ENCODE data around the gene BACH2. TPM values are rescaled to one million over a fixed set of nuclear protein-coding genes. Genes with fewer than 3 reads are reported as not detected.

BACH2 gene
- total RNA-seq, 1 donor from 2014 or later = 3.9 TPM

DNA sequence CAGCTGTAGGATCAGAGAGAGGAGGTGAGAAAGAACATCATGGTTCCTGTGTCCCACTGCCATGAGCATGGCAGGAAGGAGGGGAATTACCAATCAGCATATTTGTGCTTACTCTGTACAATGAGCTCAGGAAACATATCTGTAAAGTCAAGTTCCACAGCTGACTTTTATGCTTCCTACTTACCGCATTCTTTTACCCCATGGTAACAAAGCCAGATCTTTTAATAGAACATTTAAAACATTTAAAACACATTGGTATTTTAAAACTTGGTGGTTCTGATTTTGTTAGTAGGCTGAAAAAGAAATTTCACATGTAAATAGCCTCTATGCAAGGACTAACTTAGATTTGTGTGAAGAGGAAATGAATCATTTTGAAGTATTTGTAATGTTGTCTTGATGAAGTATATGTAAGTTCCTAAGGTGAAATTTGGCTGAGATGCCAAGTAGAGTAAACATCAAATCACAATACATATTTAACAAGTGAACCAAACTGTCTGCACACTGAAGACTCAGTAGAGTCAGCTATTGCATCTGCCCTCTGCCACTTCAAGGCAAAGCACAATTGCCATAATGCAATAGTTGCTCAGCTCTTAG lies 287.6 kb downstream of the BACH2 start:
- H3K9ac ChIP-seq = no peak overlapping the region
- H3K9me3 Mint-ChIP-seq = peaks cover 11% of the 10 kb centered on the region
- H3K79me2 ChIP-seq (ENCODE audit: low read depth) = no peaks in the 10 kb centered on the region
- H3K9me3 ChIP-seq (ENCODE audit: low read depth) = no peaks in the 10 kb centered on the region
- H3K36me3 Mint-ChIP-seq = peaks cover 22% of the 10 kb centered on the region
- H4K20me1 ChIP-seq (ENCODE audit: low read depth) = no peaks in the 10 kb centered on the region
- H3K4me1 Mint-ChIP-seq = peaks cover 15% of the 10 kb centered on the region
- no peak overlapping the region for H3K27ac ChIP-seq
- no peak overlapping the region for H2AFZ ChIP-seq (replicated peaks)
- no peak overlapping the region for H3K4me2 ChIP-seq
- peaks cover 4% of the 10 kb centered on the region for H3K27me3 Mint-ChIP-seq (ENCODE audit: insufficient read depth, low read depth)
- H3K4me1 ChIP-seq = peaks cover 15% of the 10 kb centered on the region
- DNase-seq (ENCODE audit: low spot score) = no peak
- no peaks in the 10 kb centered on the region for H3F3A ChIP-seq (ENCODE audit: low read depth)
- no peaks in the 10 kb centered on the region for H3K27me3 ChIP-seq
- no peaks in the 10 kb centered on the region for H3K36me3 ChIP-seq
- no peak overlapping the region for H3K4me3 ChIP-seq
- H3K4me3 Mint-ChIP-seq = no peak overlapping the region
- H3K27ac Mint-ChIP-seq = peak overlapping the region; percentile 51
- TF ChIP-seq EZH2 (IDR thresholded peaks at IDR 0.05) (no peak), EZH2phosphoT487 (IDR thresholded peaks at IDR 0.05) (no peak)
- TF ChIP-seq, protein P1, sequence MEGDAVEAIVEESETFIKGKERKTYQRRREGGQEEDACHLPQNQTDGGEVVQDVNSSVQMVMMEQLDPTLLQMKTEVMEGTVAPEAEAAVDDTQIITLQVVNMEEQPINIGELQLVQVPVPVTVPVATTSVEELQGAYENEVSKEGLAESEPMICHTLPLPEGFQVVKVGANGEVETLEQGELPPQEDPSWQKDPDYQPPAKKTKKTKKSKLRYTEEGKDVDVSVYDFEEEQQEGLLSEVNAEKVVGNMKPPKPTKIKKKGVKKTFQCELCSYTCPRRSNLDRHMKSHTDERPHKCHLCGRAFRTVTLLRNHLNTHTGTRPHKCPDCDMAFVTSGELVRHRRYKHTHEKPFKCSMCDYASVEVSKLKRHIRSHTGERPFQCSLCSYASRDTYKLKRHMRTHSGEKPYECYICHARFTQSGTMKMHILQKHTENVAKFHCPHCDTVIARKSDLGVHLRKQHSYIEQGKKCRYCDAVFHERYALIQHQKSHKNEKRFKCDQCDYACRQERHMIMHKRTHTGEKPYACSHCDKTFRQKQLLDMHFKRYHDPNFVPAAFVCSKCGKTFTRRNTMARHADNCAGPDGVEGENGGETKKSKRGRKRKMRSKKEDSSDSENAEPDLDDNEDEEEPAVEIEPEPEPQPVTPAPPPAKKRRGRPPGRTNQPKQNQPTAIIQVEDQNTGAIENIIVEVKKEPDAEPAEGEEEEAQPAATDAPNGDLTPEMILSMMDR (IDR thresholded peaks at IDR 0.05) = no peak

DNA sequence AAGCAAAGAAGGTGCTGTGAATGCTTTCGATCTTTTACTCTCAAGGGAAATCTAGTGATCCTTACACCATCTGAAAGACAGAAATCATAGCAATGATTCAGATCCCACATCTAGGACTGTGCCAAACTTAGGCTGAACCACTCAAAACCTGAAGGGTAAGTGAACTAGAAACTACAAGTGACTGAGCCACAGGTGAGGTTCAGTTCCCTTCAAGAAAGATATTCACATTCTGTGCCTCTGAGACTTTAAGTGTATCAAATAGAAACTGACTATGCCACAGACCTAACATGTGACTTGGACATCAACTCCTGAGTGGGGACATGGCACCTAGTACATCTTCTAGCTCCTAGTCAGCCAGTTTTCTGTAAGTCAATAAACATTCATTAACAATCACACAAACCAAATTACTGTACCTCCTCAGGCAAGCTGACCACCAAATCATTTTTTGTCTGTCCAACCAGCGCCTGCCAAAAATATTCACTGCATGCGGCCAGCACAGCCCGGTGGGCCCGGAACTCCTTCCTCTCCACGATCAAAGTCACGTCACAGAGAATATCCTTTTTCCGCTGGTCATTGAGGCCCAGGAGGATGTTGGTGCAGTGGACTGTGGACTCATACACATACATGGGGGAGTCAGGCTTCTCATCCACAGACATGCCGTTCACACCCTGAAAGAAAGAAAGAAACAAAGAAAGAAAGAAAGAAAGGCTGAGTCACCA lies 288.3 kb downstream of the BACH2 start:
- Histone ChIP-seq H3K4me2 (no peak overlapping the region), H3F3A (ENCODE audit: low read depth) (no peaks in the 10 kb centered on the region)

DNA sequence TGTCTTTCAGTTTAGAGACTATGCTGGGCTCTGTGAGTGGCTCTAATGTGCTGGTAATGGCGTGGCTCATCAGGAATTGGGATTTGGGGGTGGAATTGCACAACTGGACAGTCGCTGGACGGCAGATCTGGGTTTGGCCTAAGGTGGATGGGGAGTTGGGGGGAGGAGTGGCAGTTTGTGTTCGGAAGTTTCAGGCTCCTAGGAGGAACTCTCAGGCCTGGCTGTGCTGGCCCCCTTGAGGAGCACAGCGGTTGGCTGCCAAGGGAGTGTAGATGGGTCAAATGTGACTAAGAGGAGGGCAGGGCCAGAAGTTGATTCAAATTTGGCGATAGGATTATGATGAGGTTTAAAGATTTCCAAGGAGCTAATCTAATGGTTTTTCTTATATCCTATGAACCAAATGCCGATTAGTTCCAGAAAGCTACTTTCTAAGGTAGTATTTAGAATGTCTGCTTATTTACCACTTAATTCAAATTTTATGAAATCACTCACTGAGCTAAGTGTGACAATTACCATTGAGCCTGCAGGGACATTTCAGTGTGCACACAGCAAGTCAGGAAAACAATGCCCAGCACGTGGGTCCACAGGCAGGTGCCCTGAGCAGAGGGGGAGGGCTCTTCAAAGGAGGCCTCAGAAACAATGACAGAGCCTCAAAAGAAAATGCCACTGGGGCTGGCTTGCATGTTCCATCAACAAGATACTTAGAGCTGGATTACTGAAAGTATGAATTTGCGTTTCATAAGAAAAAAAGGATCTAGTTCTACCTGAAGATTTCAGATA lies 291.4 kb downstream of the BACH2 start:
- no peak overlapping the region for H2AFZ ChIP-seq (replicated peaks)

More for the DNA sequence above, 288.3 kb downstream of the BACH2 start:
- Mint-ChIP-seq H3K27me3 (ENCODE audit: insufficient read depth, low read depth) (peaks cover 2% of the 10 kb centered on the region), H3K9me3 (peaks cover 9% of the 10 kb centered on the region), H3K4me1 (peaks cover 15% of the 10 kb centered on the region), H3K36me3 (peaks cover 22% of the 10 kb centered on the region), H3K27ac (peak overlapping the region; percentile 51), H3K4me3 (no peak overlapping the region)
- no peak for DNase-seq (ENCODE audit: low spot score)
- Histone ChIP-seq H4K20me1 (ENCODE audit: low read depth) (no peaks in the 10 kb centered on the region), H3K4me1 (peaks cover 15% of the 10 kb centered on the region), H3K27ac (no peak overlapping the region), H3K4me3 (no peak overlapping the region), H3K9ac (no peak overlapping the region), H3K9me3 (ENCODE audit: low read depth) (no peaks in the 10 kb centered on the region), H3K79me2 (ENCODE audit: low read depth) (no peaks in the 10 kb centered on the region), H3K27me3 (no peaks in the 10 kb centered on the region), H2AFZ (replicated peaks) (no peak overlapping the region), H3K36me3 (no peaks in the 10 kb centered on the region)
- TF ChIP-seq, protein P1 (IDR thresholded peaks at IDR 0.05) = no peak
- TF ChIP-seq EZH2phosphoT487 (IDR thresholded peaks at IDR 0.05) (no peak), EZH2 (IDR thresholded peaks at IDR 0.05) (no peak)

More for the DNA sequence above, 291.4 kb downstream of the BACH2 start:
- Histone ChIP-seq H4K20me1 (ENCODE audit: low read depth) (no peaks in the 10 kb centered on the region), H3K27ac (no peak overlapping the region), H3K9me3 (ENCODE audit: low read depth) (no peaks in the 10 kb centered on the region), H3K4me3 (no peak overlapping the region), H3K4me2 (peak overlapping the region; percentile 61), H3K27me3 (no peaks in the 10 kb centered on the region), H3K9ac (no peak overlapping the region), H3K4me1 (peaks cover 15% of the 10 kb centered on the region), H3F3A (ENCODE audit: low read depth) (no peaks in the 10 kb centered on the region), H3K79me2 (ENCODE audit: low read depth) (no peaks in the 10 kb centered on the region), H3K36me3 (no peaks in the 10 kb centered on the region)
- peak; percentile 79 for DNase-seq (ENCODE audit: low spot score)
- Mint-ChIP-seq H3K4me3 (no peak overlapping the region), H3K27ac (peak overlapping the region; percentile 13), H3K27me3 (ENCODE audit: insufficient read depth, low read depth) (peaks cover 5% of the 10 kb centered on the region), H3K9me3 (peaks cover 9% of the 10 kb centered on the region), H3K36me3 (peaks cover 19% of the 10 kb centered on the region), H3K4me1 (peaks cover 15% of the 10 kb centered on the region)
- TF ChIP-seq EZH2 (IDR thresholded peaks at IDR 0.05) (no peak), EZH2phosphoT487 (IDR thresholded peaks at IDR 0.05) (no peak)
- TF ChIP-seq, protein P1 (IDR thresholded peaks at IDR 0.05) = no peak

Data from neural progenitor cell (in vitro differentiated cells).